BLaER1 treated with 17β-estradiol and CSF1 and Interleukin-3, amounts not matched to agents 10 nM and 100 nM (cell line): ENCODE measurements around the gene ANTKMT.

Experiments used
- H3K27ac ChIP-seq, 11 experiments: shearing (Covaris generic); formaldehyde crosslinking; 2 replicates each; pipeline ENCODE4 v1.8.1; 2022
- H3K27me3 ChIP-seq, 11 experiments: shearing (Covaris generic); formaldehyde crosslinking; 2 replicates each; pipeline ENCODE4 v1.8.1; 2022
- H3K36me3 ChIP-seq, 11 experiments: shearing (Covaris generic); formaldehyde crosslinking; 2 replicates each; pipeline ENCODE4 v1.8.1; 2022
- H3K4me1 ChIP-seq, 10 experiments: shearing (Covaris generic); formaldehyde crosslinking; 2 replicates each; pipeline ENCODE4 v1.8.1; 2022
- H3K4me2 ChIP-seq, 11 experiments: shearing (Covaris generic); formaldehyde crosslinking; 2 replicates each; pipeline ENCODE4 v1.8.1; 2022
- H3K4me3 ChIP-seq, 10 experiments: shearing (Covaris generic); formaldehyde crosslinking; 2 replicates each; pipeline ENCODE4 v1.8.1; 2022
- H3K9ac ChIP-seq, 11 experiments: shearing (Covaris generic); formaldehyde crosslinking; 2 replicates each; pipeline ENCODE4 v1.8.1; 2022
- H3K9me3 ChIP-seq, 11 experiments: shearing (Covaris generic); formaldehyde crosslinking; replicated peaks in 1 of 11; 2 replicates each; pipeline ENCODE4 v1.8.1; 2022
- H4K20me1 ChIP-seq, 11 experiments: shearing (Covaris generic); formaldehyde crosslinking; 2 replicates each; pipeline ENCODE4 v1.8.1; 2022
- Cebpa-rat ChIP-seq, 11 experiments: shearing (Covaris generic); IDR thresholded peaks; 2 replicates each; pipeline ENCODE4 v1.8.1; 2022

Gene ANTKMT

GRCh38 chr16:769184-769784, 48.3 kb downstream of the ANTKMT start:
- Histone ChIP-seq H4K20me1 (no peaks in the 10 kb centered on the region; a peak in 2 of 22 replicates), H3K9ac (no peak overlapping the region), H3K4me3 (no peak overlapping the region), H3K9me3 (no peaks in the 10 kb centered on the region), H3K27ac (no peak overlapping the region), H3K27me3 (no peaks in the 10 kb centered on the region), H3K36me3 (no peaks in the 10 kb centered on the region), H3K4me2 (no peak overlapping the region), H3K4me1 (no peaks in the 10 kb centered on the region)
- TF ChIP-seq Cebpa-rat (IDR thresholded peaks at IDR 0.05), result no peak

- no peak overlapping the region for H3K9ac ChIP-seq
Observed at GRCh38 chr16:769934-770333, 49.0 kb downstream of the ANTKMT start.

GRCh38 chr16:770411-770810, 49.5 kb downstream of the ANTKMT start:
- H4K20me1 ChIP-seq, result no peaks in the 10 kb centered on the region; a peak in 2 of 22 replicates
- no peaks in the 10 kb centered on the region for H3K9me3 ChIP-seq
- H3K4me2 ChIP-seq, result no peak overlapping the region
- peaks cover 0 to 2% (median 0%) of the 10 kb centered on the region in 10 experiments; a peak in 2 of 20 replicates for H3K4me1 ChIP-seq
- no peak overlapping the region for H3K9ac ChIP-seq
- H3K27ac ChIP-seq, result no peak overlapping the region
- H3K27me3 ChIP-seq, result no peaks in the 10 kb centered on the region
- no peak overlapping the region for H3K4me3 ChIP-seq
- no peak for TF ChIP-seq Cebpa-rat (IDR thresholded peaks at IDR 0.05)
- H3K36me3 ChIP-seq, result no peaks in the 10 kb centered on the region

More at GRCh38 chr16:769934-770333, 49.0 kb downstream of the ANTKMT start:
- Histone ChIP-seq H3K9me3 (no peaks in the 10 kb centered on the region), H3K4me1 (no peaks in the 10 kb centered on the region), H3K27ac (no peak overlapping the region), H3K27me3 (no peaks in the 10 kb centered on the region), H3K4me3 (no peak overlapping the region), H4K20me1 (no peaks in the 10 kb centered on the region; a peak in 2 of 22 replicates), H3K36me3 (no peaks in the 10 kb centered on the region), H3K4me2 (no peak overlapping the region)
- TF ChIP-seq Cebpa-rat (IDR thresholded peaks at IDR 0.05), result no peak
